A549 (cell line): ENCODE measurements around the gene TMSB4X. TPM values are rescaled to one million over a fixed set of nuclear protein-coding genes. Genes with fewer than 3 reads are reported as not detected.

Experiments used
- ATAC-seq, 2 experiments: fragments of 200-7000 bp in 1 of 2; fragments of >200 bp in 1 of 2; cut with Nextera tagmentation in 1 of 2; cut with Tn5 transposase in 1 of 2; 3 replicates each; pipeline versions ENCODE4 v1.8.0 to v1.9.1; 2018 to 2020; ENCODE audit warnings: mild to moderate bottlenecking in 1 of 2, moderate library complexity in 1 of 2
- CTCF ChIA-PET: fragments of 300-600 bp; sonication (Branson Sonifier 250); formaldehyde crosslinking; extraction: SDS; loops from one replicate; lab custom pipeline; 2021; ENCODE audit warnings: antibody characterized with exemption, inconsistent platforms; lab: Yijun Ruan, JAX
- POLR2A ChIA-PET: fragments of 350-600 bp; formaldehyde crosslinking; extraction: SDS; loops from one replicate; lab custom pipeline; 2021; ENCODE audit warnings: antibody characterized with exemption, inconsistent platforms; lab: Yijun Ruan, JAX
- DNase-seq, 2 experiments: peaks; one replicate each; pipeline versions ENCODE4 v3.0.0 to v3.0.0-alpha.2; 2011 to 2016; ENCODE audit warnings: low read depth in 1 of 2, low spot score in 1 of 2
- FAIRE-seq: peaks from 2 replicates; lab custom pipeline; 2011; peaks lifted over from hg19 to GRCh38; lab: Jason Lieb, UNC
- H3K27ac ChIP-seq, 2 experiments: fragments of >200 bp; sonication (Bioruptor Twin); formaldehyde crosslinking; 3 replicates each; pipeline ENCODE4 v1.5.1; 2016 to 2017
- H3K4me1 ChIP-seq: fragments of >200 bp; sonication (Bioruptor Twin); formaldehyde crosslinking; 3 replicates; pipeline ENCODE4 v1.6.1; 2016
- H3K4me2 ChIP-seq: fragments of >200 bp; sonication (Bioruptor Twin); formaldehyde crosslinking; 3 replicates; pipeline ENCODE4 v1.6.1; 2016
- H3K4me3 ChIP-seq: fragments of >200 bp; sonication (Bioruptor Twin); formaldehyde crosslinking; 3 replicates; pipeline ENCODE4 v1.5.1; 2016
- H3K9me3 ChIP-seq: fragments of >200 bp; sonication (Bioruptor Twin); formaldehyde crosslinking; 3 replicates; pipeline ENCODE4 v1.6.1; 2016
- CBX8 ChIP-seq: fragments of 200-600 bp; sonication (generic); IDR thresholded peaks from 2 replicates; pipeline ENCODE4 v1.6.1; 2016
- CTCF ChIP-seq: fragments of >200 bp; sonication (Bioruptor Twin); formaldehyde crosslinking; IDR thresholded peaks from 3 replicates; pipeline ENCODE4 v1.5.1; 2016
- E2F6 ChIP-seq: IDR thresholded peaks from 2 replicates; pipeline ENCODE4 v1.6.1; 2012; ENCODE audit warnings: low read depth, borderline replicate concordance
- EHMT2 ChIP-seq: fragments of 200-600 bp; sonication (generic); IDR thresholded peaks from 2 replicates; pipeline ENCODE4 v1.6.1; 2016; ENCODE audit warnings: antibody characterized with exemption, low read depth, mild to moderate bottlenecking, moderate library complexity
- ELK1 ChIP-seq: fragments of 150-350 bp; IDR thresholded peaks from 2 replicates; pipeline ENCODE4 v1.6.1; 2014; ENCODE audit warnings: low read depth, mild to moderate bottlenecking, low read length
- FOXS1 ChIP-seq: fragments of 250-450 bp; sonication (Bioruptor Pico); IDR thresholded peaks from 2 replicates; pipeline ENCODE4 v1.5.0; 2020; ENCODE audit warnings: mild to moderate bottlenecking, moderate library complexity
- HDAC2 ChIP-seq: fragments of 200-600 bp; sonication (generic); IDR thresholded peaks from 2 replicates; pipeline ENCODE4 v1.6.1; 2016
- HOXA7 ChIP-seq: fragments of 250-450 bp; sonication (Bioruptor Pico); IDR thresholded peaks from 2 replicates; pipeline ENCODE4 v1.5.0; 2020; ENCODE audit warnings: mild to moderate bottlenecking, moderate library complexity
- MAFK ChIP-seq: fragments of 450-650 bp; IDR thresholded peaks from 2 replicates; pipeline ENCODE4 v1.6.1; 2014; ENCODE audit not compliant: partially characterized antibody
- MAX ChIP-seq: IDR thresholded peaks from 2 replicates; pipeline ENCODE4 v1.6.1; 2012
- MAZ ChIP-seq: fragments of 150-350 bp; IDR thresholded peaks from 2 replicates; pipeline ENCODE4 v1.6.1; 2014; ENCODE audit warnings: antibody characterized with exemption, low read depth, low read length, borderline replicate concordance
- PBX3 ChIP-seq: IDR thresholded peaks from 2 replicates; pipeline ENCODE4 v1.6.1; 2012
- POLR2AphosphoS2 ChIP-seq: conservative IDR thresholded peaks from 2 replicates; pipeline ENCODE4 v1.6.1; 2012; ENCODE audit warnings: low read length, improper control_type of control experiment, inconsistent platforms
- RAD21 ChIP-seq, 2 experiments: fragments of >200 bp in 1 of 2; sonication (Bioruptor Twin) in 1 of 2; formaldehyde crosslinking in 1 of 2; IDR thresholded peaks in 1 of 2; conservative IDR thresholded peaks in 1 of 2; 2 replicates in 1 of 2; 3 replicates in 1 of 2; pipeline ENCODE4 v1.6.1; 2012 to 2018; ENCODE audit warnings: inconsistent platforms in 1 of 2
- RCOR1 ChIP-seq: fragments of 150-350 bp; IDR thresholded peaks from 2 replicates; pipeline ENCODE4 v1.6.1; 2014; ENCODE audit warnings: antibody characterized with exemption, low read length, low read depth
- SMC3 ChIP-seq: fragments of >200 bp; sonication (Bioruptor Twin); formaldehyde crosslinking; IDR thresholded peaks from 3 replicates; pipeline ENCODE4 v1.6.1; 2018; ENCODE audit warnings: inconsistent platforms
- TP53 ChIP-seq: fragments of 250-450 bp; sonication (Bioruptor Pico); IDR thresholded peaks from 2 replicates; pipeline ENCODE4 v1.5.0; 2021; ENCODE audit warnings: mild to moderate bottlenecking, moderate library complexity
- USF2 ChIP-seq: fragments of 450-650 bp; IDR thresholded peaks from 2 replicates; pipeline ENCODE4 v1.6.1; 2014; ENCODE audit warnings: antibody characterized with exemption
- ZC3H11A ChIP-seq: fragments of 450-650 bp; IDR thresholded peaks from 2 replicates; pipeline ENCODE4 v1.6.1; 2014; ENCODE audit warnings: antibody characterized with exemption, mild to moderate bottlenecking
- WGBS: methylation state at CpG from one replicate; pipeline ENCODE4 v1.1.6; 2017; ENCODE audit errors: missing lambda C conversion rate; 5-methylcytosine and 5-hydroxymethylcytosine counted together
- polyA plus RNA-seq, 4 experiments: library from polyadenylated mRNA; depleted of rRNA in 3 of 4; stranded (reverse); fragments of >200 nt; fragmentation: RNase III in 1 of 4; extraction: RNeasy Plus Mini Kit Qiagen cat#74134 plus additional on column Dnase treatment in 1 of 4; gene quantifications; 2 replicates in 3 of 4; 3 replicates in 1 of 4; pipeline ENCODE4 v1.2.3, GENCODE V29; 2011 to 2017

Gene TMSB4X
- polyA plus RNA-seq, 2 of the 4 experiments (the other 2 are of a cell fraction): 3,130 to 7,447 TPM

GRCh38 chrX:12966151-12966550 is 8.8 kb upstream of the TMSB4X start:
- FAIRE-seq (no peak), DNase-seq (no peak), ATAC-seq (no peak)
- no peak overlapping the region for H3K4me2 ChIP-seq
- ChIA-PET POLR2A (no interaction called here), CTCF (interaction anchor here (1.3 kb wide), 1 partner anchor 16 kb away, joined by 4 read pairs; no protein-coding TSS in a partner anchor)
- 70% methylated on average over 1 of the region's 1 CpG for WGBS
- no peak overlapping the region for H3K4me3 ChIP-seq
- no peaks in the 10 kb centered on the region for H3K9me3 ChIP-seq
- peaks cover 6% of the 10 kb centered on the region; the same call in 1 of the 3 replicates for H3K4me1 ChIP-seq
- H3K27ac ChIP-seq: no peak overlapping the region
- TF ChIP-seq TP53 (CRISPR knock-in tag): no peak
- no peak for TF ChIP-seq ELK1
- no peak for TF ChIP-seq MAZ
- no peak for TF ChIP-seq PBX3
- no peak for TF ChIP-seq USF2
- TF ChIP-seq E2F6: no peak
- TF ChIP-seq HOXA7 (CRISPR knock-in tag): no peak
- TF ChIP-seq EHMT2: no peak
- no peak for TF ChIP-seq FOXS1 (CRISPR knock-in tag)

GRCh38 chrX:12967711-12968465 is 7.0 kb upstream of the TMSB4X start:
- no peak for DNase-seq
- ATAC-seq: no peak
- H3K9me3 ChIP-seq: no peaks in the 10 kb centered on the region
- CTCF ChIA-PET: interaction anchor here (0.6 to 2.7 kb wide), 4 partner anchors 13 to 520 kb away, joined by 3 to 11 read pairs (median 7); no protein-coding TSS in a partner anchor
- no peak overlapping the region for H3K4me3 ChIP-seq
- POLR2A ChIA-PET: no interaction called here
- FAIRE-seq: no peak
- WGBS: 87% methylated on average over 12 of the region's 15 CpGs
- no peak overlapping the region for H3K27ac ChIP-seq
- H3K4me1 ChIP-seq: peaks cover 8% of the 10 kb centered on the region; the same call in 1 of the 3 replicates
- TF ChIP-seq CBX8: no peak
- TF ChIP-seq RCOR1: no peak
- TF ChIP-seq MAZ: no peak
- TF ChIP-seq HOXA7 (CRISPR knock-in tag): no peak
- no peak for TF ChIP-seq HDAC2
- no peak for TF ChIP-seq MAX
- no peak for TF ChIP-seq MAFK
- no peak overlapping the region for H3K4me2 ChIP-seq

- no peak for FAIRE-seq
- TF ChIP-seq ZC3H11A (no peak), POLR2AphosphoS2 (no peak), SMC3 (0 out of 3 replicates have a peak, but pooled peaks have one; percentile 25), RAD21 (conservative IDR thresholded peaks at IDR 0.05 in 1 of 2, IDR thresholded peaks at IDR 0.05 in 1 of 2) (peak; percentile 41 to 52), CTCF (peak; percentile 23; the same call in 1 of the 3 replicates)
- WGBS: 74% methylated on average over 11 of the region's 11 CpGs
- peaks cover 14% of the 10 kb centered on the region for H3K4me1 ChIP-seq
- no peak overlapping the region for H3K4me3 ChIP-seq
- ATAC-seq: no peak
- no peak overlapping the region for H3K4me2 ChIP-seq
- POLR2A ChIA-PET: interaction anchor here (1.9 kb wide), 1 partner anchor 24 kb away, joined by 5 read pairs; no protein-coding TSS in a partner anchor
- peak overlapping the region; percentile 50 to 69; a peak in 5 of 6 replicates for H3K27ac ChIP-seq
- CTCF ChIA-PET: interaction anchor here (1.1 to 2.1 kb wide), 5 partner anchors 14 to 518 kb away, joined by 3 to 5 read pairs (median 4); no protein-coding TSS in a partner anchor
- no peak for DNase-seq
- H3K9me3 ChIP-seq: no peaks in the 10 kb centered on the region
Measured at GRCh38 chrX:12970691-12971202, 4.2 kb upstream of the TMSB4X start.
